NCI-H526 (cell line): ENCODE results near the gene OCA2.

Experiments
- DNase-seq, 2 experiments: peaks; one replicate each; lab custom pipeline; 2025; lab: John Stamatoyannopoulos, UW

Gene OCA2

DNA sequence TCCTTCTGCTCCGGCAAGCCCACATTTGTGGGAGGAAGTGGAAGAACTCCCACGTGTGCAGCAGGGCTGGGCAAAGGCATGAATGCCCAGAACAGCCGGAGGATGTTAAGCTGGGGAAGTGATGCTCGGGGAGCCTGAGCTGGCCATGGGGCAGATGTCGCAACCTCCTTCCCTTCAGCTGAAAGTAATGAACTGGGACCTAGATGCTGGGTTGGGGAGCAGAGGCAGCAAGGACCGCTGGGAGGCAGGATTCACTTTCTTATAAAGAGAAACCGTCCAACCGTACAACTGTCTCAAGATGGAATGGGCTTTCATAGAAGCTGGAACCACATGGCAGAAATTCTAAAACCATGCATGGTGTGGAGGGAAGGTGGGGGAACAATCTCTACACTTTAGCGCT lies 290.9 kb downstream of the OCA2 start:
- no peak for DNase-seq

DNA sequence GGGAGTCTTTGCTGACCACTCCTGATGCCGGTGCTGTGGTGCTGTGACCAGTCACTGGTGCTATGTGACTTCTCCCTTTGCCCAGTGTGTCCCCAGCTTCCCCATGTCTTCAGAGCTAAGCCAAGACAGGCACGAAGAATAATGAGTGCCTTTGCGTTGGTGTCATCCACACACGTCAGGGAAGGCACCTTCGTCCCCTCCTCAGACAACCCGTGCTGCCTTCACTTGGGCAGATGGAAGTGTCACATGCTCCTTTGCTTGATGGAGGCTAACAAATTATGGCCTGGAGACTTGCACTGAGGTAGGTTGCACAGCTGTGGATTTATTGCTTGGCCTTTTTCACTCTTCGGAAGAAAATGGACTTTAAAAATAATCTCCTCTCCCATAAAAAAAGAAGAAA lies 291.8 kb downstream of the OCA2 start:
- no peak for DNase-seq

- DNase-seq = no peak
These were observed 292.7 kb downstream of the OCA2 start for GRCh38 chr15:27806396-27806795.

- no peak for DNase-seq
These were observed 293.6 kb downstream of the OCA2 start for GRCh38 chr15:27805261-27806220.

- DNase-seq = no peak
These were observed 294.4 kb downstream of the OCA2 start for GRCh38 chr15:27804569-27805260.

DNA sequence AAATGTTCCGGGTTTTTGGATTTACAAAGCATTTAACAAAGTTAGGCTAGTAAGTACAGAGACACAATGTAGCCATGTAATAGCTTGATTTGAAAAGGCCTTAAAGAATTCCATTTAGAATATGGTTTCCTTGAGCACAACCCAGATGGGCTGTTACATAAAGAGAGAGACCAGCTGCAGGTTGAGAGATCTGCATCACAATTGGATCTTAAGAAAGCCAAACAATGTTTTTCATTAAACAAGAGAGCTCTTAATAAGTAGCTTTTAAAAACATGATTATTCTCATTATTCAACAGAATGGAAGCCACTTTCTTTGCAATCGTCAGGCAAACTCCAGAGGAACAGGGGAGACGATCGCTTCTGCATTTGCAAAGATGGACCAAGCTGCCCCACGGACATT lies 300.3 kb downstream of the OCA2 start:
- no peak for DNase-seq

DNA sequence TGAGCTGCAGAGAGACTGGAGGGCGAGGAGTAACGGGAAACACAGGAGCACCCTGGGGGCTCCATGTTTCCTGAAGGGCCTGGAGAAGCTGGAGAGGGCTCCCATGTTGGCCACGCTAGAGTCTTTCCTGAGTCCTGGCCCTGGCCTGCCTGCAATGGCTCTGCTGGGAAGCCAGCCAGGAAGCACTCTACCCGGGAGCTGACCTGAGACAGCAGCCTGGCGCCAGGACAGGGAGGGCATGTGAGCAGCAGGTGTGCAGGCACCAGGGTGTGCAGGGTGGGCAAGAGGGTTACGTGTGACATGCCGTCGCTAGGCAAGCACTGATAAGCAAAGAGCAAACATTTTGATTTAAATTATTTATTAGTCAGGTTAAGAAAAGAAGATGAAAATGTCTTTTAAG lies 301.4 kb downstream of the OCA2 start:
- DNase-seq = no peak

DNA sequence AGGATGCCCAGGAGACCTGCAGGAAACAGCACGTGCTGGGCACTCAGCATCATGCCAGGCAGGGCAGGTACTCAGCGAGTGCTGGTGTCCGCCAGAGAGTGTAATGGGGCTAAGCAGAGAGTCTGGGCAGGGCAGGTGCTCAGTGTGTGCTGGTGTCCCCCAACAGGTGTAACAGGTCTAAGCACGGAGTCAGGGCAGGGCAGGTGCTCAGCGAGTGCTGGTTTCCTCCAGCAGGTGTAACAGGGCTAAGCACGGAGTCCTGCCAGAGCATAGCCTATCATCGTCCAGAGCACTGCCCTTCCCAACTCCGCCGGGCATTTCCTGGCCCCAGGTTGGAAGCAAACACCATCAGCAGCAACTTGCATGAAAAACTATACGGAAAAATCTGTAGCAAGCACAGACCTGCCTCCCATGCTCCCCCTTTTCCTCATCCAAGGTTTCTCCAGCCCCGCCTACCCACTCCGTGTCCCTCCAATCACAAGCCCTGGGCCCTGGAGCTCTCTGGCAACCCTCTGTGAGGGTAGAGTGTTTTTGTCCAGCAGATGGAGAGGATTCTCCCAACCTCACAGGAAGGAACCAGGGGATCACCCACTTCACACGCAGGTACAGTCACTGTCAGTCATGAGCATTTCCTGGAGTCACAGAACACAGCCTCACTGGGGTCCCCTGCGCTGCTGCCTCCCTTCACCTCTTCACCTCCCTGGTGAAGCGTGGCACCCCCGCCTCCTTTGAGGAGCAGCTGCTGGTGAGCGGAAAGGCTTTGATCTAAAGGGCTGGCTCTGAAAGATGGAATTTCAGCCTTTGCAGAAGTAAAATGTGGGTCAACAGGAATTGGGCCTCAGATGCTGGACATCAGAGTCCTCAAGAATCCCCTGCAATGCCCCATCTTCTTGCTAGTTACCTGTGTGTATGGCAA lies 302.5 kb downstream of the OCA2 start:
- no peak for DNase-seq

GRCh38 chr15:27792756-27793264 lies 306.3 kb downstream of the OCA2 start:
- DNase-seq = no peak

DNA sequence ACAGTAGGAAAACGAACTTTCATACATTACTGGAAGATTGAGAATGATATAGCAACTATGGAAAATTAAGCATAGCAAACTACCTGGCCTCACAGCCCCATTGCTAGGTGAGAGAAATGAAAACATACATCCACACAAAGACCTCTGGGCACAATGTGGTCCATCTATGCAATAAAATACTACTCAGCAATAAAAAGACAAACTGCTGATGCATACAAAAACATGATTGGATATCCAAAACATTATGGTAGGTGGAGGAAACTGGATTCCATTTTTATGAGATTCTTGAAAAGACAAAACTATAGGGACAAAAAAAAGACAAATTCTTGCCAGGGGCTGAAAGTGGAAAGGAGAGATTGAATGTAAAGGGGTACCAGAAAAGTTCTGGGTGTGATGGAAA lies 308.8 kb downstream of the OCA2 start:
- DNase-seq = no peak

DNA sequence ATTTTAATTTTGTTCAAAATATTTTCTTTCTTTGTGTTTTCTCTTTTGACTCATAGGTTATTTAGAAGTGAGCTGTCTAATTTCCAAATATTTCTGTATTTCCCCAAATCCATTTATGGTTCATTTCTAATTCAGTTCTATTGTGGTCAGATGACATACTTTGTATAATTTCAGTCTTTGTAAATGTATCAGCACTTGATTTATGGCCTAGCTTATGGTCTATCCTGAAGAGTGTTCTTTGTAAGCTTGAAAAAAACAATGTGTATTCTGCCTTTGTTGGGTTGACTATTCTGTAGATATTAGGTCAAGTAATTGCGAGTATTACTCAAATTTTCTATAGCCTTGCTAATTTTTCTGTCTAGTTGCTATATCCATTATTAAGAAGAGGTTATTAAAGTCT lies 311.2 kb downstream of the OCA2 start:
- DNase-seq = no peak

- no peak for DNase-seq
These were observed 315.0 kb downstream of the OCA2 start for GRCh38 chr15:27784107-27784506.

DNA sequence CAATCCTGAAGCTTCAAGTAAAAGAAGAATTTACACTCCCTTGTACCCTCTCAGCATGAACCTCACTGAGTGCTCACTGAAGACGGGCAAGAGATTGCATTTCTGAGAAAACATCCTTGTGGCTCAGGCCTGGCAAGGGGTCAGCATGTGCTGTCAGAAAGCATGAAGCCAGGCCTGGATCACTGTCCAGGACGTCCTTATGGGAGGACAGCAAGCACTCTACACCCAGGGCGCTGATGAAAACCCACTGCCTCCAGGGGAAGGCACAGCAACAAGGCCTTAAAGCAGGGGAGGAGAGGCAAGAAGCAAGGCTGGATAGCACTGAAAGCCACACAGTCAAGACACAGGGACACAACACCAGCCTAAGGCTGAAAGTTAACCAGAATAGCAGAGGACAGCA lies 315.4 kb downstream of the OCA2 start:
- no peak for DNase-seq

- no peak for DNase-seq
These were observed 317.0 kb downstream of the OCA2 start for GRCh38 chr15:27782125-27782524.

GRCh38 chr15:27776501-27776900 lies 322.6 kb downstream of the OCA2 start:
- no peak for DNase-seq

- no peak for DNase-seq
These were observed 324.5 kb downstream of the OCA2 start for GRCh38 chr15:27774638-27775037.

GRCh38 chr15:27774191-27774590 lies 324.9 kb downstream of the OCA2 start:
- no peak for DNase-seq

DNA sequence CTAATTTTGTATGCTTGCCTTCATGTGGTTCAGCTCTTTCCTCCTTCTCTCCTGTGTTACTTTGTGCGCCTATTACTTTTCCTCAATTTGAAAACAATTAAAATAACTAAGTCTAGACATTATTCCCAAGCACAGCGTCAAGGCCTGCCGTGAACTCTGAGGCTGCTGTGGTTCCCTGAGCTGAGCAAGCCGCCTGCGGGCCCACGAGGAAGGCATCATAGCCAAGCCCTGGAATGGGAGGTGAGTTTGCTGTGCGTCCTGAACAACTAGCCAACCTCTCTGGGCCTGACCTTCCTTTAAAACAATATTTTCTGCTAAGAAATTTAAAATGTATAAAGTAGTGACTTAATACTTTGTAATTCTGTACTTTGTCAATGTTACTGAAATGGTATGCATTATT lies 327.2 kb downstream of the OCA2 start:
- DNase-seq = no peak

- no peak for DNase-seq
These were observed 328.2 kb downstream of the OCA2 start for GRCh38 chr15:27770769-27771554.

DNA sequence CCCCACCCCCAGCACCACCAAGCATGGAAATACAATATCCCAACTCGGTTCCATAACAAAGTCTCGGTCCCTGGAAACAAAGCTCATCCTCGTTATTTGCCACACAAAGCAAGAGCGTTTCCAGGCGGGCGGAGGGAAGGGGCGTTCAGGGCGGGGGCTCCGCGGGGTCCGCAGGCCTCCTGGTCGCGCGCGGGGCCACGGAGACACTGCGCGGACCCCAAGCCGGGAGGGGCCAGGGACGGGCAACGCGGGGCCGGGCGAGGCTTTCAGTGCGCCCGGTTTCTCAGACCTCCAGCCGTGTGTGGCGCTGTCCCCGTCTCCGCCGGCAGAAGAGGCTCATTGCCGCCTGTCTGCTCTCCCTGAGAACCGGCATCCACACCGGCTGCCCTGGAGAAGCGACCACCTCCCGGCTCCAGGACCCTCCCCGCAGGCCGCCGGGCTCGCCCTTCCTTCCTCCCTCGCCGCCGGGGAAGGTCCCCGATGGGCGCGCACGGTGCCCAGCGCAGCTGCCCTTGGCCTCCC lies 329.0 kb downstream of the OCA2 start:
- DNase-seq = no peak

DNA sequence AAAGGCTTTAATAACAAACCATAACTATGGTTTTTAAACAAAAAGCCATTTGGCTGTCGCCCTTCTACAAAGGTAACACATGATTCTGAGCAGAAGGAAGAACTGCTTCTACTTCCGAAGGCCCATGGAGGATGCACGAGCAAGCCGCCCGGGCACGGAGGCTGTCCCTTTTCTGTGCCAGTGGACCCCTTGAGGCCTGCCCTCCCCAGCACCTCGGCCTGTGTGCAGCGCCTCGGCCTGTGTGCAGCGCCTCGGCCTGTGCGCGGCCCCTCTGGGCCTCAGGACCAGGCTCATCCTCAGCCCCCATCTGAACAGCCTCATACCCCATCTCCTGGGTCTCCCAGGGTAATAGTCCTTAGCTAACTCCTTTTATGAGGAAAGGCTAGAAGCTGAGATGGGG lies 329.5 kb downstream of the OCA2 start:
- DNase-seq = no peak
